Adrenal gland (tissue), 12 donors: ENCODE data around the gene SLC38A9. TPM values are rescaled to one million over a fixed set of nuclear protein-coding genes. Genes with fewer than 3 reads are reported as not detected.

Source experiments
- DNase-seq, 7 donors: peaks; one replicate each; pipeline ENCODE4 v3.0.0-alpha.2; 2019 to 2020
- H3K27ac ChIP-seq, 5 donors: fragments of 200-600 bp; sonication (generic) in 4 of 5; 1 replicate in 3 of 5; 2 replicates in 2 of 5; pipeline versions ENCODE4 v1.5.1 to v1.8.0; 2016 to 2020; ENCODE audit warnings: mild to moderate bottlenecking in 1 of 5
- H3K27me3 ChIP-seq: fragments of 200-600 bp; 2 replicates; pipeline ENCODE4 v1.8.0; 2021
- H3K36me3 ChIP-seq, 2 donors: fragments of 200-600 bp; replicated peaks in 1 of 2; 1 replicate in 1 of 2; 2 replicates in 1 of 2; pipeline versions ENCODE4 v1.5.1 to v1.8.0; 2018 to 2022
- H3K4me1 ChIP-seq, 2 donors: fragments of 200-600 bp; replicated peaks in 1 of 2; 1 replicate in 1 of 2; 2 replicates in 1 of 2; pipeline versions ENCODE4 v1.5.1 to v1.8.0; 2018 to 2021
- H3K4me3 ChIP-seq, 4 donors: fragments of 200-600 bp; sonication (generic) in 3 of 4; one replicate each; pipeline ENCODE4 v1.5.1; 2016 to 2018
- H3K9me3 ChIP-seq, 3 donors: fragments of 200-600 bp; sonication (generic) in 1 of 3; replicated peaks in 1 of 3; 1 replicate in 2 of 3; 2 replicates in 1 of 3; pipeline versions ENCODE4 v1.5.1 to v1.8.0; 2016 to 2021
- CTCF ChIP-seq, 6 experiments: fragments of 450-650 bp in 4 of 6; fragments of 200-600 bp in 2 of 6; sonication (generic) in 1 of 6; IDR thresholded peaks; 1 replicate in 5 of 6; 2 replicates in 1 of 6; pipeline versions ENCODE4 v1.5.1 to v1.8.0; 2016 to 2021; ENCODE audit warnings: antibody characterized with exemption in 6 of 6, mild to moderate bottlenecking in 2 of 6, moderate library complexity in 1 of 6
- POLR2A ChIP-seq, 2 donors: fragments of 450-650 bp; IDR thresholded peaks; one replicate each; pipeline ENCODE4 v1.6.1; 2017; ENCODE audit warnings: antibody characterized with exemption in 2 of 2, mild to moderate bottlenecking in 2 of 2, moderate library complexity in 1 of 2
- WGBS, 4 donors: extraction: QIAGEN DNeasy Blood & Tissue Kit in 2 of 4; methylation state at CpG; one replicate each; pipeline versions ENCODE4 v1.1.5 to v1.1.7; 2013 to 2017; 5-methylcytosine and 5-hydroxymethylcytosine counted together
- intact Hi-C, 2 donors: fragments of 100-400 bp; cut with DNase I; formaldehyde crosslinking; loops; one replicate each; pipeline versions ENCODE4 v1.14.1 to v1.15.0; 2022 to 2023
- polyA plus RNA-seq, 3 donors: library from polyadenylated mRNA; stranded (reverse); fragments of 200-250 nt in 2 of 3; fragments of 350-450 nt in 1 of 3; fragmentation: Illumina TruSeq in 1 of 3; extraction: RNeasy Lipid Tissue Mini Kit (QIAGEN cat#74804) in 1 of 3; gene quantifications; one replicate each; pipeline ENCODE4 v1.2.3, GENCODE V29; 2013 to 2014
- total RNA-seq, 9 donors: library from RNA; depleted of rRNA in 4 of 9; stranded (reverse); fragments of >200 nt in 4 of 9; fragments of 120-200 nt in 1 of 9; fragmentation: NEBNext Ultra II Directional in 1 of 9; extraction: Animal tissue kit (Norgen Biotek cat#: 25700) in 1 of 9; gene quantifications; one replicate each; pipeline versions ENCODE4 v1.1.0 to v1.2.4, GENCODE V29; 2013 to 2023
- donor health status: healthy with polysubstance abuse.
- donor health status: Bipolar disorder and iron deficiency.
- donor health status: DM: yes; HTN: yes; CAD: no.
- donor health status: DM: no; HTN: no; CAD: no.
- donor health status: DM: no; HTN: no; CAD: no.
- donor health status: DM: yes; HTN: yes; CAD: no.

The SLC38A9 gene
- total and polyA plus RNA-seq, 12 donors: 7.6 to 61.4 (median 13.8) TPM

GRCh38 chr5:55645304-55645703 lies 66.8 kb downstream of the SLC38A9 start:
- H3K9me3 ChIP-seq: no peaks in the 10 kb centered on the region
- H3K4me1 ChIP-seq: peaks cover 0 to 12% of the 10 kb centered on the region in 2 donors
- TF ChIP-seq CTCF (IDR thresholded peaks at IDR 0.05) (no peak), POLR2A (IDR thresholded peaks at IDR 0.05) (no peak)
- peak in 3 of 7 donors; percentile 17 to 31 (median 26) for DNase-seq
- intact Hi-C loops: no loop called here
- no peaks in the 10 kb centered on the region for H3K36me3 ChIP-seq
- no peaks in the 10 kb centered on the region for H3K27me3 ChIP-seq
- peak overlapping the region in 4 of 5 donors; percentile 4 to 74 (median 32) for H3K27ac ChIP-seq
- 63 to 80% (median 75%) methylated on average over 3 of the region's 3 CpGs for WGBS, 4 donors
- no peak overlapping the region for H3K4me3 ChIP-seq

- TF ChIP-seq CTCF (IDR thresholded peaks at IDR 0.05) (no peak), POLR2A (IDR thresholded peaks at IDR 0.05) (no peak)
- Histone ChIP-seq H3K27me3 (no peaks in the 10 kb centered on the region), H3K27ac (no peak overlapping the region), H3K4me3 (no peak overlapping the region), H3K4me1 (peaks cover 0 to 42% of the 10 kb centered on the region in 2 donors), H3K36me3 (no peaks in the 10 kb centered on the region), H3K9me3 (no peaks in the 10 kb centered on the region)
- DNase-seq: no peak
- intact Hi-C loops: no loop called here
- 64 to 78% (median 76%) methylated on average over 4 of the region's 4 CpGs for WGBS, 4 donors
Measured at GRCh38 chr5:55638455-55638854, 73.7 kb downstream of the SLC38A9 start.

- H3K4me3 ChIP-seq: no peak overlapping the region
- intact Hi-C loops: no loop called here
- H3K27ac ChIP-seq: no peak overlapping the region
- DNase-seq: no peak
- 85 to 91% (median 87%) methylated on average over 2 of the region's 2 CpGs for WGBS, 4 donors
- peaks cover 0 to 46% of the 10 kb centered on the region in 2 donors for H3K4me1 ChIP-seq
- no peak for TF ChIP-seq CTCF (IDR thresholded peaks at IDR 0.05)
- TF ChIP-seq POLR2A (IDR thresholded peaks at IDR 0.05): no peak
- no peaks in the 10 kb centered on the region for H3K9me3 ChIP-seq
- no peaks in the 10 kb centered on the region for H3K36me3 ChIP-seq
- H3K27me3 ChIP-seq: no peaks in the 10 kb centered on the region
Measured at GRCh38 chr5:55638051-55638450, 74.1 kb downstream of the SLC38A9 start.

GRCh38 chr5:55636683-55637082 lies 75.4 kb downstream of the SLC38A9 start:
- H3K4me1 ChIP-seq: peaks cover 0 to 49% of the 10 kb centered on the region in 2 donors
- H3K36me3 ChIP-seq: no peaks in the 10 kb centered on the region
- TF ChIP-seq CTCF (IDR thresholded peaks at IDR 0.05) (no peak), POLR2A (IDR thresholded peaks at IDR 0.05) (no peak)
- no peak overlapping the region for H3K4me3 ChIP-seq
- no peaks in the 10 kb centered on the region for H3K27me3 ChIP-seq
- WGBS, 4 donors: 30 to 47% (median 37%) methylated on average over 3 of the region's 3 CpGs
- DNase-seq: peak in 6 of 7 donors; percentile 39 to 85 (median 70)
- intact Hi-C loops: no loop called here
- no peaks in the 10 kb centered on the region for H3K9me3 ChIP-seq
- peak overlapping the region in 2 of 5 donors; percentile 10 to 72 for H3K27ac ChIP-seq
